SK-N-SH (cell line): ENCODE results near the gene PSAP.

Experiments used
- CTCF ChIP-seq: fragments of 200-600 bp; sonication (generic); IDR thresholded peaks from 2 replicates; pipeline ENCODE4 v1.6.1; 2017; ENCODE audit warnings: antibody characterized with exemption, mild to moderate bottlenecking, moderate library complexity
- EP300 ChIP-seq, 2 experiments: IDR thresholded peaks; 2 replicates each; pipeline versions ENCODE4 v1.4.0 to v1.6.1; 2012; ENCODE audit warnings: borderline replicate concordance in 1 of 2, low read depth in 1 of 2, low read length in 1 of 2
- FOSL2 ChIP-seq: IDR thresholded peaks from 2 replicates; pipeline ENCODE4 v1.4.0; 2012; ENCODE audit warnings: low read depth, mild to moderate bottlenecking, moderate library complexity, borderline replicate concordance
- JUND ChIP-seq: IDR thresholded peaks from 2 replicates; pipeline ENCODE4 v1.4.0; 2012
- MAX ChIP-seq: IDR thresholded peaks from 2 replicates; pipeline ENCODE4 v1.4.0; 2012; ENCODE audit warnings: low read depth
- POLR2AphosphoS5 ChIP-seq: IDR thresholded peaks from 2 replicates; pipeline ENCODE4 v1.6.1; 2012; ENCODE audit warnings: low read depth, low read length

- TF ChIP-seq MAX (no peak), JUND (no peak), EP300 (IDR thresholded peaks at IDR 0.05; ENCODE audit: borderline replicate concordance in 1 of 2, low read depth in 1 of 2, low read length in 1 of 2) (no peak), FOSL2 (no peak), CTCF (no peak), POLR2AphosphoS5 (no peak)
These were observed 83.5 kb downstream of the PSAP start for GRCh38 chr10:71767420-71768035.
